GM12864 (cell line): Measurements from ENCODE around the gene LIPE.

Experiments used
- DNase-seq: peaks from one replicate; pipeline ENCODE4 v3.0.0-alpha.2; 2011; ENCODE audit warnings: low read depth
- H3K4me3 ChIP-seq: 2 replicates; pipeline ENCODE4 v1.5.1; 2011; ENCODE audit warnings: mild to moderate bottlenecking, low read depth, low read length, control low read depth
- CTCF ChIP-seq: IDR thresholded peaks from 2 replicates; pipeline ENCODE4 v1.5.1; 2011; ENCODE audit warnings: low read depth, mild to moderate bottlenecking, moderate library complexity, low read length, control low read depth, inconsistent platforms; ENCODE audit errors: missing control alignments

LIPE gene

DNA sequence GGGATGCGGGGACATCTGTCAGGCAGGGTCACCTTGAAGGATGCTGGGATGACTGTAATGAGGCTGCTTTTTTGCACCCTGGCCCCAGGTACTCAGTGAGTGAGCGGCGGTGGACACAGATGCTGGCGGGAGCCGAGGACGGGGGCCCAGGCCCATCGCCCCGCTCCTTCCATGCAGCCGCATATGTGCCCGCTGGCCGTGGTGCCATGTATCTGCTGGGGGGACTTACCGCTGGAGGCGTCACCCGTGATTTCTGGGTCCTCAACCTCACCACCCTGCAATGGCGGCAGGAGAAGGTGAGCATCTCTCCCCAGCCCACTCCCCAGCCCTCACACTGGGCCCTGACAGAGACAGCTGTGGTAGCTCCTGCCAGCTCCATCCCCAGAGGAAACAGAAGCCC, 70.5 kb downstream of the LIPE start:
- H3K4me3 ChIP-seq: no peak overlapping the region
- no peak for DNase-seq
- no peak for TF ChIP-seq CTCF

GRCh38 chr19:42355896-42356295, 71.3 kb downstream of the LIPE start:
- TF ChIP-seq CTCF: no peak
- H3K4me3 ChIP-seq: no peak overlapping the region
- DNase-seq: no peak

DNA sequence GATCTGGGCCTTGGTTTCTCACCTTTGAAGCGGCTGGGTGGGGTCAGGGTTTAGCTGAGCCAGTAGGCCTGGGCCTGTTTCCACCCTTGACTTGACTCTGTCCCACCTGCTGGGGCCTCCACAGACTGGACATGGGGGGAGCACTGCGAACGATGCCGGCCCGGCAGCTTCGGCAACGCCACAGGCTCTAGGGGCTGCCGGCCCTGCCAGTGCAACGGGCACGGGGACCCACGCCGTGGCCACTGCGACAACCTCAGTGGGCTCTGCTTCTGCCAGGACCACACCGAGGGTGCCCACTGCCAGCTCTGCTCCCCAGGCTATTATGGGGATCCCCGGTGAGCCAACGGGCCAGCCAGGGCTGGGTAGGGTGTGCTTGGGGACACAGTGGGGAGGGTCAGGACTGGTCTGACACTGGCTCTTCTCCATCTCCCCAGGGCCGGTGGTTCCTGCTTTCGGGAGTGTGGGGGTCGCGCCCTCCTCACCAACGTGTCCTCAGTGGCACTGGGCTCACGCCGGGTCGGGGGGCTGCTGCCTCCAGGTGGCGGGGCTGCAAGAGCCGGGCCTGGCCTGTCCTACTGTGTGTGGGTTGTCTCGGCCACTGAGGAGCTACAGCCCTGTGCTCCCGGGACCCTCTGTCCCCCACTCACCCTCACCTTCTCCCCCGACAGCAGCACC, 73.7 kb downstream of the LIPE start:
- no peak for DNase-seq
- H3K4me3 ChIP-seq: no peak overlapping the region
- TF ChIP-seq CTCF: no peak

- no peak for TF ChIP-seq CTCF
- no peak overlapping the region for H3K4me3 ChIP-seq
- DNase-seq: no peak
These were observed 74.6 kb downstream of the LIPE start for GRCh38 chr19:42352301-42353259.
